Activated T-helper 1 cell treated with anti-CD3 and anti-CD28 coated beads, Interleukin-12 subunit alpha, Interleukin-12 subunit beta, Interleukin-2, Interleukin-4 antibody, amounts not matched to agents 30 ng/mL and 10 ng/mL and 1 ng/mL, durations not matched to agents 14 hours and 24 hours and 36 hours (primary cell): ENCODE data around the gene CALCOCO1. TPM values are rescaled to one million over a fixed set of nuclear protein-coding genes. Genes with fewer than 3 reads are reported as not detected.
"Not testable (repeated sequence)": the region's sequence is repeated elsewhere in the genome, so short reads cannot be mapped to it uniquely, and the experiment has no call there.

Source experiments
- DNase-seq: peaks from one replicate; pipeline ENCODE4 v3.0.0; 2021; ENCODE audit warnings: low spot score
- H3K27ac Mint-ChIP-seq: one replicate; pipeline ENCODE4 v1.8.0; 2021; ENCODE audit warnings: mild to moderate bottlenecking, mixed read lengths
- H3K27me3 Mint-ChIP-seq: one replicate; pipeline ENCODE4 v1.8.0; 2022; ENCODE audit warnings: mild to moderate bottlenecking, moderate library complexity, mixed read lengths; ENCODE audit not compliant: insufficient read depth
- H3K36me3 Mint-ChIP-seq: one replicate; pipeline ENCODE4 v1.8.0; 2021; ENCODE audit warnings: low read depth, mixed read lengths
- H3K4me1 Mint-ChIP-seq: one replicate; pipeline ENCODE4 v1.8.0; 2021; ENCODE audit warnings: low read depth, mixed read lengths
- H3K4me3 Mint-ChIP-seq: one replicate; pipeline ENCODE4 v1.8.0; 2021; ENCODE audit warnings: mild to moderate bottlenecking, moderate library complexity, mixed read lengths
- H3K9me3 Mint-ChIP-seq: one replicate; pipeline ENCODE4 v1.8.0; 2021; ENCODE audit warnings: mixed read lengths
- intact Hi-C: fragments of 100-400 bp; cut with micrococcal nuclease; formaldehyde crosslinking; loops from one replicate; pipeline ENCODE4 v1.15.1; 2024
- total RNA-seq: library from RNA; stranded (reverse); gene quantifications from 2 replicates; pipeline ENCODE4 v1.2.3, GENCODE V29; 2022

CALCOCO1 gene
- 17.4 and 19.2 TPM in 2 replicates for total RNA-seq

GRCh38 chr12:53727310-53728041 is at the start of gene CALCOCO1:
Gene CALCOCO1 (minus strand): TSS chr12:53727452. CDS start chr12:53725242, 2,210 bp downstream.
- Mint-ChIP-seq H3K27ac (peak within 1 kb of the TSS; percentile 80), H3K4me1 (peaks cover 26% of the 10 kb centered on the region), H3K9me3 (no peaks in the 10 kb centered on the region), H3K27me3 (no peaks in the 10 kb centered on the region), H3K4me3 (peak within 1 kb of the TSS; percentile 92), H3K36me3 (peaks cover 17% of the 10 kb centered on the region)
- DNase-seq = peak; percentile 96
- intact Hi-C loops = loop anchor here (1.0 to 5.0 kb wide), 12 partner anchors 19 to 1989 kb away; partner anchors contain the start of genes AAAS, ATF7, ATP5MC2 and BLOC1S1

- Mint-ChIP-seq H3K4me3 (no peak overlapping the region), H3K27ac (no peak overlapping the region), H3K27me3 (peaks cover 34% of the 10 kb centered on the region), H3K36me3 (no peaks in the 10 kb centered on the region), H3K4me1 (no peaks in the 10 kb centered on the region), H3K9me3 (no peaks in the 10 kb centered on the region)
- DNase-seq = no peak
- intact Hi-C loops = no loop called here
Observed at GRCh38 chr12:53776872-53777271, 49.6 kb upstream of the CALCOCO1 start.

- Mint-ChIP-seq H3K27ac (no peak overlapping the region), H3K36me3 (no peaks in the 10 kb centered on the region), H3K4me1 (no peaks in the 10 kb centered on the region), H3K4me3 (no peak overlapping the region), H3K27me3 (peaks cover 34% of the 10 kb centered on the region), H3K9me3 (no peaks in the 10 kb centered on the region)
- intact Hi-C loops = no loop called here
- no peak for DNase-seq
Observed at GRCh38 chr12:53775478-53776145, 48.4 kb upstream of the CALCOCO1 start.

- no peak overlapping the region for H3K4me3 Mint-ChIP-seq
- intact Hi-C loops = no loop called here
- no peaks in the 10 kb centered on the region for H3K9me3 Mint-ChIP-seq
- DNase-seq = no peak
- no peaks in the 10 kb centered on the region for H3K4me1 Mint-ChIP-seq
- no peaks in the 10 kb centered on the region for H3K36me3 Mint-ChIP-seq
- H3K27me3 Mint-ChIP-seq = peaks cover 45% of the 10 kb centered on the region
- no peak overlapping the region for H3K27ac Mint-ChIP-seq
Observed at GRCh38 chr12:53770281-53770680, 43.0 kb upstream of the CALCOCO1 start.

GRCh38 chr12:53768976-53769375 is 41.7 kb upstream of the CALCOCO1 start:
- no peak for DNase-seq
- no peak overlapping the region for H3K4me3 Mint-ChIP-seq
- intact Hi-C loops = no loop called here
- H3K27ac Mint-ChIP-seq = no peak overlapping the region
- no peaks in the 10 kb centered on the region for H3K36me3 Mint-ChIP-seq
- H3K27me3 Mint-ChIP-seq = peaks cover 55% of the 10 kb centered on the region
- no peaks in the 10 kb centered on the region for H3K9me3 Mint-ChIP-seq
- H3K4me1 Mint-ChIP-seq = no peaks in the 10 kb centered on the region

- Mint-ChIP-seq H3K27ac (no peak overlapping the region), H3K4me1 (no peaks in the 10 kb centered on the region), H3K4me3 (no peak overlapping the region), H3K36me3 (no peaks in the 10 kb centered on the region), H3K27me3 (peaks cover 59% of the 10 kb centered on the region), H3K9me3 (no peaks in the 10 kb centered on the region)
- intact Hi-C loops = no loop called here
- DNase-seq = no peak
Observed at GRCh38 chr12:53766881-53767280, 39.6 kb upstream of the CALCOCO1 start.

- Mint-ChIP-seq H3K4me1 (no peaks in the 10 kb centered on the region), H3K36me3 (no peaks in the 10 kb centered on the region), H3K4me3 (no peak overlapping the region), H3K27me3 (peaks cover 55% of the 10 kb centered on the region), H3K9me3 (no peaks in the 10 kb centered on the region), H3K27ac (no peak overlapping the region)
- DNase-seq = no peak
- intact Hi-C loops = no loop called here
Observed at GRCh38 chr12:53765891-53766290, 38.6 kb upstream of the CALCOCO1 start.

- Mint-ChIP-seq H3K4me1 (no peaks in the 10 kb centered on the region), H3K27me3 (peaks cover 63% of the 10 kb centered on the region), H3K36me3 (no peaks in the 10 kb centered on the region), H3K27ac (no peak overlapping the region), H3K9me3 (no peaks in the 10 kb centered on the region), H3K4me3 (no peak overlapping the region)
- no peak for DNase-seq
- intact Hi-C loops = no loop called here
Observed at GRCh38 chr12:53764615-53765014, 37.4 kb upstream of the CALCOCO1 start.

- H3K36me3 Mint-ChIP-seq, H3K9me3 Mint-ChIP-seq, DNase-seq, H3K4me3 Mint-ChIP-seq, H3K4me1 Mint-ChIP-seq, H3K27ac Mint-ChIP-seq, intact Hi-C loops: not testable (repeated sequence)
- peaks cover 70% of the 10 kb centered on the region for H3K27me3 Mint-ChIP-seq
Observed at GRCh38 chr12:53762793-53763192, 35.5 kb upstream of the CALCOCO1 start.

GRCh38 chr12:53761306-53761705 is 34.1 kb upstream of the CALCOCO1 start:
- no peak overlapping the region for H3K27ac Mint-ChIP-seq
- peaks cover 63% of the 10 kb centered on the region for H3K27me3 Mint-ChIP-seq
- H3K4me3 Mint-ChIP-seq = no peak overlapping the region
- peaks cover 15% of the 10 kb centered on the region for H3K4me1 Mint-ChIP-seq
- no peaks in the 10 kb centered on the region for H3K9me3 Mint-ChIP-seq
- intact Hi-C loops = no loop called here
- no peak for DNase-seq
- H3K36me3 Mint-ChIP-seq = no peaks in the 10 kb centered on the region

GRCh38 chr12:53759261-53759660 is 32.0 kb upstream of the CALCOCO1 start:
- H3K36me3 Mint-ChIP-seq = no peaks in the 10 kb centered on the region
- H3K27me3 Mint-ChIP-seq = peaks cover 54% of the 10 kb centered on the region
- H3K4me1 Mint-ChIP-seq = peaks cover 16% of the 10 kb centered on the region
- no peaks in the 10 kb centered on the region for H3K9me3 Mint-ChIP-seq
- intact Hi-C loops = loop anchor here (10.0 kb wide), 1 partner anchor 754 kb away; the partner anchor contains the start of gene EIF4B
- DNase-seq = no peak
- H3K27ac Mint-ChIP-seq = no peak overlapping the region
- H3K4me3 Mint-ChIP-seq = no peak overlapping the region

- no peak for DNase-seq
- no peak overlapping the region for H3K4me3 Mint-ChIP-seq
- no peak overlapping the region for H3K27ac Mint-ChIP-seq
- intact Hi-C loops = loop anchor here (10.0 kb wide), 1 partner anchor 754 kb away; the partner anchor contains the start of gene EIF4B
- peaks cover 49% of the 10 kb centered on the region for H3K27me3 Mint-ChIP-seq
- H3K36me3 Mint-ChIP-seq = no peaks in the 10 kb centered on the region
- H3K9me3 Mint-ChIP-seq = no peaks in the 10 kb centered on the region
- H3K4me1 Mint-ChIP-seq = peaks cover 16% of the 10 kb centered on the region
Observed at GRCh38 chr12:53758730-53759103, 31.5 kb upstream of the CALCOCO1 start.

- Mint-ChIP-seq H3K9me3 (no peaks in the 10 kb centered on the region), H3K27me3 (peaks cover 44% of the 10 kb centered on the region), H3K4me3 (no peak overlapping the region), H3K4me1 (peaks cover 16% of the 10 kb centered on the region), H3K27ac (no peak overlapping the region), H3K36me3 (no peaks in the 10 kb centered on the region)
- intact Hi-C loops = loop anchor here (10.0 kb wide), 1 partner anchor 753 kb away; the partner anchor contains the start of gene EIF4B
- DNase-seq = no peak
Observed at GRCh38 chr12:53758081-53758729, 31.0 kb upstream of the CALCOCO1 start.
